ENCODE data around the gene FNBP1. TPM values are rescaled to one million over a fixed set of nuclear protein-coding genes. Genes with fewer than 3 reads are reported as not detected.

The FNBP1 gene
- total RNA-seq, 6 donors from 2014 or later = 34.8 to 85.4 (median 51.6) TPM

DNA sequence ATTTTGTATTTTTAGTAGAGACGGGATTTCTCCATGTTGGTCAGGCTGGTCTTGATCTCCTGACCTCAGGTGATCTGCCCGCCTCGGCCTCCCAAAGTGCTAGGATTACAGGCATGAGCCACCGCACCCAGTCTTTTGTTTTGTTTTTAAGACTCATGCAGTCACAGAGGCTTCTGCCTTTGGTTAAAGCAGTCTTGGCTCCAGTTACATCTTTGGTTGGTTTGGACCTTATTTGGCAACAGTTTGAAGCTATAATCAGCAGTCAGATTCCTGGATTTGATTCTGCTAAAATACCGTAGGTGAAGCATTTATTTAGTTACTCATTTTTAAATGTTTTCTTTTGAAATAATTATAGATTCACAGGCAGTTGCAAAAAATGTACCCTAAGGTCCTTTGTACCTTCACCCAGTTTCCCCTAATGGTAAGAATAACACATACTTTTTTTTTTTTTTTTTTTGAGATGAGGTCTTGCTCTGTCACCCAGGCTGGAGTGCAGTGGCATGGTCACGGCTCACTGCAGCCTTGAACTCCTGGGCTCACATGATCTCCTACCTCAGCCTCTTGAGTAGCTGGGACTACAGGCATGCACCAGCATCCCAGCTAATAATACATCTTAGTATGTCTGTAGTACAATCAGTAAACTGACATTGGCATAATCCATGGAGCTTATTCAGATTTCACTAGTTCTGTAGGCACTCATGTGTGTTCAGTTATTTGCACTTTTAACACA lies 192.0 kb downstream of the FNBP1 start:
- no peak overlapping the region for H3K4me3 ChIP-seq
- 87 to 93% methylated on average over 6 of the region's 6 CpGs for WGBS, 2 donors

DNA sequence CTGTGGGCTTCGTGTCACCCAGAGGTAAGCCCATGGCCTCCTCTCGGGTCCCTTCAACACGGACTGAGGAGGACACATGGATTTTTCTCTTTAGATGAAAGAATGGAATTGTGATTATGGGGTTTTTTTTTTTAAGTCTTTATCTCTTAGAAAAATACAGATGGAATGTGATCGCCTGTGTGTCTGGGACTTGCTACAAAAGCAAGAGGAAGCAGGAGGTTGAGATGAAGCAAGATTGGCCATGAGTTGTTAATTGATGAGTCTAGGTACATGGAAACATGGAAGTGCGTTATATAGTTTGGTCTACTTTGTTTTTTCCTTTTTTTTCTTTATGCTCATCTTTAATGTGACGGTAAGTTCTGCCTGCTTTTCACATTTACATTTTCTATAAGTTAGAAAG lies 193.1 kb downstream of the FNBP1 start:
- no peak for ATAC-seq (ENCODE audit: low FRiP score in 2 of 2)
- no peak overlapping the region for H3K27ac ChIP-seq

More for the DNA sequence above, 192.0 kb downstream of the FNBP1 start:
- Histone ChIP-seq H3K9me3 (no peaks in the 10 kb centered on the region), H3K27me3 (no peaks in the 10 kb centered on the region), H3K4me1 (no peaks in the 10 kb centered on the region), H3K36me3 (peaks cover 14 to 57% (median 32%) of the 10 kb centered on the region in 4 donors), H3K27ac (no peak overlapping the region)
- no peak for DNase-seq
- no peak for ATAC-seq (ENCODE audit: low FRiP score in 2 of 2)
- TF ChIP-seq, protein P1, sequence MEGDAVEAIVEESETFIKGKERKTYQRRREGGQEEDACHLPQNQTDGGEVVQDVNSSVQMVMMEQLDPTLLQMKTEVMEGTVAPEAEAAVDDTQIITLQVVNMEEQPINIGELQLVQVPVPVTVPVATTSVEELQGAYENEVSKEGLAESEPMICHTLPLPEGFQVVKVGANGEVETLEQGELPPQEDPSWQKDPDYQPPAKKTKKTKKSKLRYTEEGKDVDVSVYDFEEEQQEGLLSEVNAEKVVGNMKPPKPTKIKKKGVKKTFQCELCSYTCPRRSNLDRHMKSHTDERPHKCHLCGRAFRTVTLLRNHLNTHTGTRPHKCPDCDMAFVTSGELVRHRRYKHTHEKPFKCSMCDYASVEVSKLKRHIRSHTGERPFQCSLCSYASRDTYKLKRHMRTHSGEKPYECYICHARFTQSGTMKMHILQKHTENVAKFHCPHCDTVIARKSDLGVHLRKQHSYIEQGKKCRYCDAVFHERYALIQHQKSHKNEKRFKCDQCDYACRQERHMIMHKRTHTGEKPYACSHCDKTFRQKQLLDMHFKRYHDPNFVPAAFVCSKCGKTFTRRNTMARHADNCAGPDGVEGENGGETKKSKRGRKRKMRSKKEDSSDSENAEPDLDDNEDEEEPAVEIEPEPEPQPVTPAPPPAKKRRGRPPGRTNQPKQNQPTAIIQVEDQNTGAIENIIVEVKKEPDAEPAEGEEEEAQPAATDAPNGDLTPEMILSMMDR (IDR thresholded peaks at IDR 0.05) = no peak
- no peak for TF ChIP-seq POLR2A (IDR thresholded peaks at IDR 0.05)
- no peak for TF ChIP-seq POLR2AphosphoS5 (IDR thresholded peaks at IDR 0.05)
- TF ChIP-seq EP300 (IDR thresholded peaks at IDR 0.05) = no peak

DNA sequence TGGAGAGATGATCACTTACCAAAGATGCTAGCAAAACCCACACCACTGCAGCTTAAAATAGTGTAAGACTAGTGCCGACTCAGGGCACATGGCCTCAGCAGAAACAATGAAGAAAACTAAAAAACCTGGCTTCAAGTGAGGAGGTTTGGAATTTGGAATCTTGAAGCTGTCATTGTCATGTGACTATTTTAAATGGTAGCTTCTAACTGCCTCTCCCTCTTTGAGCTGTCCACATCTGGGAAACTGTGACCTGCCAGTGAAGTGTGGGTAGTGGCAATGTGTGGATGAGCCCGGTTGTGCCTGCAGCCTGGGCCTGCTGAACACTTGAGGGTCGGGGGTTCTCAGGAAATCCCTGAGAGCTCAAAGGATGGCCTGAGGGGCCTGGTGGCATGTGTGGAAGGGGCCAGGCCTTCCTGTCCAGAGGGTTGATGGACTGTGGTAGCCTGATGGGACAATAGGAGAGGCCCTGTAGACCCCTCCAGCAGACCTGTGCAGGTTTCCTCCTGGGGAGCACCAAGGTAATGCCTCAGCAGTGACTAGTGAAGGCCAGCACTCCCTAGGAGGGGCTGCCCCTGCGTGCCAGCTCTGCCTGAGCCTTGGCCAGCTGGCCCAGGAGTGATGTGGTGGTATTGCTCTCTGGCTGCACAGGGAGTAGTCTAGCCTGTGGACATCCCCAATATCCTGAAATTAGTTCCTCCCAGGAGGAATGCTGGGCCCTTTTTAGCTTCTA lies 194.1 kb downstream of the FNBP1 start:
- Histone ChIP-seq H3K4me3 (no peak overlapping the region), H3K4me1 (peaks cover 0 to 3% (median 0%) of the 10 kb centered on the region in 4 donors), H3K9me3 (no peaks in the 10 kb centered on the region), H3K27me3 (no peaks in the 10 kb centered on the region), H3K27ac (no peak overlapping the region), H3K36me3 (peaks cover 11 to 39% (median 27%) of the 10 kb centered on the region in 4 donors)
- ATAC-seq (ENCODE audit: low FRiP score in 2 of 2) = no peak
- TF ChIP-seq POLR2A (IDR thresholded peaks at IDR 0.05) (no peak), EP300 (IDR thresholded peaks at IDR 0.05) (no peak), POLR2AphosphoS5 (IDR thresholded peaks at IDR 0.05) (no peak)
- TF ChIP-seq, protein P1 (IDR thresholded peaks at IDR 0.05) = no peak
- DNase-seq = no peak
- WGBS, 2 donors = 88 to 90% methylated on average over 3 to 4 of the region's 4 CpGs

More for the DNA sequence above, 193.1 kb downstream of the FNBP1 start:
- DNase-seq = no peak
- Histone ChIP-seq H3K27me3 (no peaks in the 10 kb centered on the region), H3K36me3 (peaks cover 14 to 49% (median 32%) of the 10 kb centered on the region in 4 donors), H3K4me1 (peaks cover 0 to 3% (median 0%) of the 10 kb centered on the region in 4 donors), H3K4me3 (no peak overlapping the region), H3K9me3 (no peaks in the 10 kb centered on the region)
- 82 to 85% methylated on average over 6 of the region's 6 CpGs for WGBS, 2 donors
- TF ChIP-seq EP300 (IDR thresholded peaks at IDR 0.05) = no peak
- TF ChIP-seq, protein P1 (IDR thresholded peaks at IDR 0.05) = no peak
- TF ChIP-seq POLR2AphosphoS5 (IDR thresholded peaks at IDR 0.05) = no peak
- TF ChIP-seq POLR2A (IDR thresholded peaks at IDR 0.05) = no peak

DNA sequence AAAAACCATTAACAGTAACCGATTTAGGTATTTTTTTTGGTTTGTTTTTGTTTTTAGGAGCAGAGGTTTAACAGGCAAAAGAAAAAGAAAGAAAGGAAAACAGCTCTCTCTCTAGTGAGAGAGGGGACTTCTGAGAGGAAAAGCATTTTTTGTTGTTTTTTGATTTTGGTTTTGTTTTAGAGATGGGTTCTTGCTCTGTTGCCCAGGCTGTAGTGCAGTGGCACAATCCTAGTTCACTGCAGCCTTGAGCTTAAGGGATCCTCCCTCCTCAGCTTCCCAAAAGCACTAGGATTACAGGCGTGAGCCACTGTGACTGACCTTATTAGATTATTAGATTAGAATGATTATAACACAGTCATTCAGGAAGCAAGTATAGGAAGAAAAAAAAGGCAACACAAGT lies 197.6 kb downstream of the FNBP1 start:
- no peak overlapping the region for H3K27ac ChIP-seq
- WGBS, 2 donors = 62 to 63% methylated on average over 2 of the region's 2 CpGs

More for the DNA sequence above, 197.6 kb downstream of the FNBP1 start:
- Histone ChIP-seq H3K4me3 (no peak overlapping the region), H3K4me1 (peaks cover 0 to 3% (median 0%) of the 10 kb centered on the region in 4 donors), H3K9me3 (no peaks in the 10 kb centered on the region), H3K36me3 (peaks cover 0 to 9% (median 2%) of the 10 kb centered on the region in 4 donors), H3K27me3 (no peaks in the 10 kb centered on the region)
- no peak for TF ChIP-seq POLR2AphosphoS5 (IDR thresholded peaks at IDR 0.05)
- no peak for TF ChIP-seq POLR2A (IDR thresholded peaks at IDR 0.05)
- no peak for TF ChIP-seq EP300 (IDR thresholded peaks at IDR 0.05)
- TF ChIP-seq, protein P1 (IDR thresholded peaks at IDR 0.05) = no peak
- no peak for DNase-seq
- no peak for ATAC-seq (ENCODE audit: low FRiP score in 2 of 2)
